Activated naive CD4-positive, alpha-beta T cell treated with anti-CD3 and anti-CD28 coated beads, Interleukin-2, amount 50 U/mL, for 24 hours (primary cell): ENCODE results near the gene EXOC2.

ENCODE experiments used
- H3K27ac Mint-ChIP-seq: one replicate; pipeline ENCODE4 v1.8.0; 2021; ENCODE audit warnings: mild to moderate bottlenecking, mixed read lengths
- H3K27me3 Mint-ChIP-seq: one replicate; pipeline ENCODE4 v1.8.0; 2021; ENCODE audit warnings: mixed read lengths
- H3K36me3 Mint-ChIP-seq: one replicate; pipeline ENCODE4 v1.8.0; 2021; ENCODE audit warnings: mixed read lengths
- H3K4me1 Mint-ChIP-seq: one replicate; pipeline ENCODE4 v1.8.0; 2021; ENCODE audit warnings: mixed read lengths
- H3K4me3 Mint-ChIP-seq: one replicate; pipeline ENCODE4 v1.8.0; 2021; ENCODE audit warnings: mild to moderate bottlenecking, mixed read lengths
- H3K9me3 Mint-ChIP-seq: one replicate; pipeline ENCODE4 v1.8.0; 2021; ENCODE audit warnings: mixed read lengths

Gene EXOC2

GRCh38 chr6:518218-518617 lies 174.7 kb downstream of the EXOC2 start:
- H3K27ac Mint-ChIP-seq, result peak overlapping the region; percentile 87
- H3K9me3 Mint-ChIP-seq, result peaks cover 5% of the 10 kb centered on the region
- H3K36me3 Mint-ChIP-seq, result peaks cover 20% of the 10 kb centered on the region
- no peaks in the 10 kb centered on the region for H3K27me3 Mint-ChIP-seq
- peaks cover 55% of the 10 kb centered on the region for H3K4me1 Mint-ChIP-seq
- no peak overlapping the region for H3K4me3 Mint-ChIP-seq

- Mint-ChIP-seq H3K4me3 (no peak overlapping the region), H3K27me3 (no peaks in the 10 kb centered on the region), H3K4me1 (peaks cover 57% of the 10 kb centered on the region), H3K36me3 (peaks cover 23% of the 10 kb centered on the region), H3K9me3 (peaks cover 12% of the 10 kb centered on the region), H3K27ac (peak overlapping the region; percentile 93)
Measured at GRCh38 chr6:516213-516612, 176.7 kb downstream of the EXOC2 start.

GRCh38 chr6:515267-515666 lies 177.7 kb downstream of the EXOC2 start:
- peak overlapping the region; percentile 77 for H3K27ac Mint-ChIP-seq
- H3K9me3 Mint-ChIP-seq, result peaks cover 12% of the 10 kb centered on the region
- peaks cover 64% of the 10 kb centered on the region for H3K4me1 Mint-ChIP-seq
- H3K27me3 Mint-ChIP-seq, result no peaks in the 10 kb centered on the region
- H3K36me3 Mint-ChIP-seq, result peaks cover 23% of the 10 kb centered on the region
- no peak overlapping the region for H3K4me3 Mint-ChIP-seq

- peak overlapping the region; percentile 26 for H3K4me3 Mint-ChIP-seq
- H3K4me1 Mint-ChIP-seq, result peaks cover 72% of the 10 kb centered on the region
- peak overlapping the region; percentile 87 for H3K27ac Mint-ChIP-seq
Measured at GRCh38 chr6:514396-514978, 178.5 kb downstream of the EXOC2 start.

GRCh38 chr6:513961-514360 lies 179.0 kb downstream of the EXOC2 start:
- Mint-ChIP-seq H3K27me3 (no peaks in the 10 kb centered on the region), H3K36me3 (peaks cover 23% of the 10 kb centered on the region), H3K9me3 (peaks cover 12% of the 10 kb centered on the region), H3K4me1 (peaks cover 77% of the 10 kb centered on the region), H3K4me3 (peak overlapping the region; percentile 26), H3K27ac (peak overlapping the region; percentile 87)

More at GRCh38 chr6:514396-514978, 178.5 kb downstream of the EXOC2 start:
- peaks cover 12% of the 10 kb centered on the region for H3K9me3 Mint-ChIP-seq
- peaks cover 23% of the 10 kb centered on the region for H3K36me3 Mint-ChIP-seq
- no peaks in the 10 kb centered on the region for H3K27me3 Mint-ChIP-seq

- peaks cover 20% of the 10 kb centered on the region for H3K36me3 Mint-ChIP-seq
- H3K4me3 Mint-ChIP-seq, result no peak overlapping the region
- peak overlapping the region; percentile 87 for H3K27ac Mint-ChIP-seq
- H3K4me1 Mint-ChIP-seq, result peaks cover 81% of the 10 kb centered on the region
- H3K27me3 Mint-ChIP-seq, result no peaks in the 10 kb centered on the region
- peaks cover 12% of the 10 kb centered on the region for H3K9me3 Mint-ChIP-seq
Measured at GRCh38 chr6:513058-513457, 179.9 kb downstream of the EXOC2 start.

- H3K4me3 Mint-ChIP-seq, result peak overlapping the region; percentile 32
- H3K36me3 Mint-ChIP-seq, result peaks cover 11% of the 10 kb centered on the region
- peaks cover 7% of the 10 kb centered on the region for H3K9me3 Mint-ChIP-seq
- peaks cover 88% of the 10 kb centered on the region for H3K4me1 Mint-ChIP-seq
- H3K27me3 Mint-ChIP-seq, result no peaks in the 10 kb centered on the region
- H3K27ac Mint-ChIP-seq, result peak overlapping the region; percentile 100
Measured at GRCh38 chr6:511488-512137, 181.3 kb downstream of the EXOC2 start.

- Mint-ChIP-seq H3K4me1 (peaks cover 93% of the 10 kb centered on the region), H3K4me3 (peak overlapping the region; percentile 80), H3K27me3 (no peaks in the 10 kb centered on the region), H3K36me3 (peaks cover 16% of the 10 kb centered on the region), H3K9me3 (peaks cover 7% of the 10 kb centered on the region), H3K27ac (peak overlapping the region; percentile 100)
Measured at GRCh38 chr6:509676-510075, 183.3 kb downstream of the EXOC2 start.

- H3K36me3 Mint-ChIP-seq, result peaks cover 19% of the 10 kb centered on the region
- peaks cover 7% of the 10 kb centered on the region for H3K9me3 Mint-ChIP-seq
- peak overlapping the region; percentile 80 for H3K4me3 Mint-ChIP-seq
- H3K4me1 Mint-ChIP-seq, result peaks cover 91% of the 10 kb centered on the region
- peak overlapping the region; percentile 100 for H3K27ac Mint-ChIP-seq
- no peaks in the 10 kb centered on the region for H3K27me3 Mint-ChIP-seq
Measured at GRCh38 chr6:508614-509013, 184.3 kb downstream of the EXOC2 start.

- H3K36me3 Mint-ChIP-seq, result peaks cover 17% of the 10 kb centered on the region
- peak overlapping the region; percentile 19 for H3K4me3 Mint-ChIP-seq
- peak overlapping the region; percentile 100 for H3K27ac Mint-ChIP-seq
- H3K4me1 Mint-ChIP-seq, result peaks cover 91% of the 10 kb centered on the region
- peaks cover 7% of the 10 kb centered on the region for H3K9me3 Mint-ChIP-seq
- H3K27me3 Mint-ChIP-seq, result no peaks in the 10 kb centered on the region
Measured at GRCh38 chr6:508006-508405, 184.9 kb downstream of the EXOC2 start.

- peaks cover 19% of the 10 kb centered on the region for H3K36me3 Mint-ChIP-seq
- no peaks in the 10 kb centered on the region for H3K27me3 Mint-ChIP-seq
- peak overlapping the region; percentile 100 for H3K27ac Mint-ChIP-seq
- peak overlapping the region; percentile 49 for H3K4me3 Mint-ChIP-seq
- H3K4me1 Mint-ChIP-seq, result peaks cover 96% of the 10 kb centered on the region
- peaks cover 9% of the 10 kb centered on the region for H3K9me3 Mint-ChIP-seq
Measured at GRCh38 chr6:506920-507622, 185.9 kb downstream of the EXOC2 start.

- Mint-ChIP-seq H3K4me3 (peak overlapping the region; percentile 86), H3K27me3 (no peaks in the 10 kb centered on the region)
Measured at GRCh38 chr6:506508-506907, 186.4 kb downstream of the EXOC2 start.

GRCh38 chr6:505374-505773 lies 187.6 kb downstream of the EXOC2 start:
- peaks cover 16% of the 10 kb centered on the region for H3K36me3 Mint-ChIP-seq
- peak overlapping the region; percentile 100 for H3K27ac Mint-ChIP-seq
- H3K4me1 Mint-ChIP-seq, result peaks cover 92% of the 10 kb centered on the region
- peaks cover 4% of the 10 kb centered on the region for H3K9me3 Mint-ChIP-seq
- peak overlapping the region; percentile 86 for H3K4me3 Mint-ChIP-seq
- H3K27me3 Mint-ChIP-seq, result no peaks in the 10 kb centered on the region

More at GRCh38 chr6:506508-506907, 186.4 kb downstream of the EXOC2 start:
- Mint-ChIP-seq H3K36me3 (peaks cover 18% of the 10 kb centered on the region), H3K9me3 (peaks cover 4% of the 10 kb centered on the region), H3K27ac (peak overlapping the region; percentile 100), H3K4me1 (peaks cover 96% of the 10 kb centered on the region)

GRCh38 chr6:504446-504980 lies 188.4 kb downstream of the EXOC2 start:
- Mint-ChIP-seq H3K36me3 (peaks cover 16% of the 10 kb centered on the region), H3K27me3 (no peaks in the 10 kb centered on the region), H3K4me1 (peaks cover 92% of the 10 kb centered on the region), H3K27ac (peak overlapping the region; percentile 100), H3K4me3 (no peak overlapping the region), H3K9me3 (peaks cover 4% of the 10 kb centered on the region)

GRCh38 chr6:503610-504362 lies 189.2 kb downstream of the EXOC2 start:
- Mint-ChIP-seq H3K4me3 (peak overlapping the region; percentile 39), H3K4me1 (peaks cover 92% of the 10 kb centered on the region), H3K27ac (peak overlapping the region; percentile 100), H3K9me3 (peaks cover 4% of the 10 kb centered on the region), H3K27me3 (no peaks in the 10 kb centered on the region), H3K36me3 (peaks cover 16% of the 10 kb centered on the region)
